HG03066 (cell line): ENCODE data around the gene FCN1.
"Not testable (repeated sequence)": the region's sequence is repeated elsewhere in the genome, so short reads cannot be mapped to it uniquely, and the experiment has no call there.

ENCODE experiments used
- ATAC-seq: cut with Tn5 transposase; IDR thresholded peaks from one replicate; pipeline ENCODE4 v1.9.1; 2021; ENCODE audit warnings: low read depth; ENCODE audit not compliant: unreplicated experiment

Gene FCN1

DNA sequence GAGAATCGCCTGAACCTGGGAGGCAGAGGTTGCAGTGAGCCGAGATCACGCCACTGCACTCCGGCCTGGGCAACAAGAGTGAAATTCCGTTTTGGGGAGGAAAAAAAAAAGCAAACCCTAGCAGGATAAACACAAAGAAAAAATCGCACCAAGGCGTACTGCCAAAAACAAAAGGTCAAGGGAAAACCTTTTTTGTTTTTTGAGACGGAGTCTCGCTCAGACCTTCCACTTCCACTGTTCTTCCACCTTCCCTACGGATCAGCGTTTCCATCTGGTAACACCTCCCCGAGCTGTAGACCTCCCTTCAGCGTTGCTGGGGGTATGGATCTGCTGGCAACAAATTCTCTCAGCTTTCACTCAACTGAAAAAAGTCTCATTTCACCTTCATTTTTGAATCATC is 57.2 kb downstream of the FCN1 start:
- no peak for ATAC-seq

DNA sequence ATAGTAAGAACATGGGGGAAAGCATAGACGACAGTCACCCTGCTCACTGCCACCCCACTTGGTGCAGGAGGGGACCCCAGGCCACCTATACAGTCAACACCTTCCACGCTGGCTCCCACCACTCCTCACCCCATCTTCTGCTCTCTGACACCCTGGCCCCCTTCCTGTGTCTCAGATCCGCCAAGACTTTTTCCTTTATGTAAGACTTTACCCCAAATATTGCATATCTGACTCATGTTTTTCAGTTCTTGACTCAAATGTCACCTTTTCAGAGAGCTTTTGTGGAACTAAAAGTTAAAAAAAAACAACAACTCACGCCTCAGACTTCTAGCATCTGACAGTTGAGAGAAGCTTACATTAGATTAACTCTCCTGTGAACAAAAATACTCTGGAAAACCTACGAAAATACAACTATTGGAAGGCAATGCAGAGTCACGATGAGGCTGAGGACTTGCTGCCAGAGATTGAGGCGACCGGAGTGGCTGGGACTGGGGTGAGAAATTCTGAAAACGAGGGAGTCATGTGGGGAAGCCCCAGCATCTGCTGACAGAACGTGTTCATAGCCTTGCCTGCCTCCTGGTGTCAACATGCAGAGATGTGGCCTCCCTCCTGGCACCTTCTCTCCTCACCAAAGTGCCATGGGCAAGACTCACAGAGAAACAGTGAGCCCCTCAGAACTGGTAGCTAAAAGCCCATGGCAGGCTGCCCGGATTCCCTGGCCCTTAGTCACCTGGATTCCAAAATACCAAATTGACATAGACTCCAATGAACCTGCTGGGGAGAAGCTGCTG is 59.5 kb downstream of the FCN1 start:
- ATAC-seq: peak; percentile 75

GRCh38 chr9:134857451-134857850 is 60.3 kb downstream of the FCN1 start:
- not testable (repeated sequence) for ATAC-seq

- ATAC-seq: no peak
Measured at GRCh38 chr9:134855900-134856377, 61.8 kb downstream of the FCN1 start.
